Activated naive CD8-positive, alpha-beta T cell treated with anti-CD3 and anti-CD28 coated beads, Interleukin-2, amount 50 U/mL, for 24 hours (primary cell): ENCODE measurements around the gene AURKAIP1.

ENCODE experiments used
- ATAC-seq: fragments of 150-1000 bp; cut with Tn5 transposase; one replicate; pipeline ENCODE4 v1.10.0; 2021
- DNase-seq: peaks from one replicate; pipeline ENCODE4 v3.0.0; 2021
- H3K27ac Mint-ChIP-seq: one replicate; pipeline ENCODE4 v1.8.0; 2021; ENCODE audit warnings: mild to moderate bottlenecking, mixed read lengths
- H3K27me3 Mint-ChIP-seq: one replicate; pipeline ENCODE4 v1.8.0; 2021; ENCODE audit warnings: mixed read lengths
- H3K36me3 Mint-ChIP-seq: one replicate; pipeline ENCODE4 v1.8.0; 2021; ENCODE audit warnings: low read depth, mixed read lengths
- H3K4me1 Mint-ChIP-seq: one replicate; pipeline ENCODE4 v1.8.0; 2021; ENCODE audit warnings: mixed read lengths
- H3K4me3 Mint-ChIP-seq: one replicate; pipeline ENCODE4 v1.8.0; 2021; ENCODE audit warnings: mild to moderate bottlenecking, moderate library complexity, mixed read lengths
- H3K9me3 Mint-ChIP-seq: one replicate; pipeline ENCODE4 v1.8.0; 2021; ENCODE audit warnings: mixed read lengths

The AURKAIP1 gene

DNA sequence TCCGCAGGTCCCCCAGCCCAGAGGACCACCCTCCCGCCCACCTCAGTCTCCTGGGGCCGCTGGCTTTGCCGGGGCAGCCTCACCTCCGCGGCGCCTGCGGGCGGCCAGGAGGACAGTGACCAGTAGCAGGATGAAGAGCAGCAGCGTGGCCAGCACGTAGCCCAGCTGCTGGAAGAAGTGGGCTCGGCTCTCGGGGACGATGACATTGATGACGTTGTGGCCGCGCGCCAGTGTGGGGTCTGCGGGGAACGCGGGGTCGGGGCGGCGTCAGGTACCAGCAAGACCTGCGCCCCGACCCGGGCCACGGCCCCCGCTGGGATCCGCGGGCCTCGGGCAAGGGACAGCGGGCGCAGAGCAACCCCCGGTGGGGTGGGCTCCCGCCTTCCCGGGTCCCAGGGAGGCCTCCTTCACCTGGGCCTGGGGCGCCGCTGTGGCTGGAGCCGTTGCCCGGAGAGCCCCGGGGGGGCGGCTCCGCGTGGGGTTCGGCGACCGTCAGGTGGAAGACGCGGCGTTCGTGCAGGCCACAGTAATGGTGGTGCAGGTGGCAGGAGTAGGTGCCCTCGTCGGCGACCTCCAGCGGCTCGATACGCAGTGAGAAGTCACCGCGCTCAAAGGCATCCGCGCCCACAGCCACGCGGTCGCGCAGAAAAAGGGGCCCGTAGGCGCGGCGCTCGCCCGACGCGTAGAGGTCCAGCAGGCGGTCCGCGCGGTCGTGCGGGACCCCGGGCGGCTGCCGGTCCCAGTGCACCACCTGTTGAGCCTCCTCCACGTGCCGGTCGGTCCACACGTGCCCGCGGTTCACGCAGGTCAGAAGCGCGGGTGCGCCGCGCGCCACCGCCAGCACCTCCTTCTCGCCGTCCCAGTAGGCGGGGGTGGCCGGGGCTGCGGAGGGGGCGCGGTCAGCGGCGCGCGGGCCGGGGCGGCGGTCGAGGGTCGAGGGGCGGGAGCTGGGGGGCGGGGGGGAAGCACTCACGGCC is 20.4 kb downstream of the AURKAIP1 start:
- Mint-ChIP-seq H3K36me3 (no peaks in the 10 kb centered on the region), H3K4me3 (no peak overlapping the region), H3K4me1 (peaks cover 23% of the 10 kb centered on the region), H3K9me3 (no peaks in the 10 kb centered on the region), H3K27me3 (peaks cover 24% of the 10 kb centered on the region), H3K27ac (no peak overlapping the region)
- ATAC-seq (no peak), DNase-seq (no peak)

GRCh38 chr1:1353389-1354151 is 21.4 kb downstream of the AURKAIP1 start:
- no peak overlapping the region for H3K4me3 Mint-ChIP-seq
- no peak overlapping the region for H3K27ac Mint-ChIP-seq
- H3K4me1 Mint-ChIP-seq: peaks cover 15% of the 10 kb centered on the region
- ATAC-seq (no peak), DNase-seq (no peak)
- H3K9me3 Mint-ChIP-seq: no peaks in the 10 kb centered on the region
- no peaks in the 10 kb centered on the region for H3K36me3 Mint-ChIP-seq
- H3K27me3 Mint-ChIP-seq: peaks cover 20% of the 10 kb centered on the region

DNA sequence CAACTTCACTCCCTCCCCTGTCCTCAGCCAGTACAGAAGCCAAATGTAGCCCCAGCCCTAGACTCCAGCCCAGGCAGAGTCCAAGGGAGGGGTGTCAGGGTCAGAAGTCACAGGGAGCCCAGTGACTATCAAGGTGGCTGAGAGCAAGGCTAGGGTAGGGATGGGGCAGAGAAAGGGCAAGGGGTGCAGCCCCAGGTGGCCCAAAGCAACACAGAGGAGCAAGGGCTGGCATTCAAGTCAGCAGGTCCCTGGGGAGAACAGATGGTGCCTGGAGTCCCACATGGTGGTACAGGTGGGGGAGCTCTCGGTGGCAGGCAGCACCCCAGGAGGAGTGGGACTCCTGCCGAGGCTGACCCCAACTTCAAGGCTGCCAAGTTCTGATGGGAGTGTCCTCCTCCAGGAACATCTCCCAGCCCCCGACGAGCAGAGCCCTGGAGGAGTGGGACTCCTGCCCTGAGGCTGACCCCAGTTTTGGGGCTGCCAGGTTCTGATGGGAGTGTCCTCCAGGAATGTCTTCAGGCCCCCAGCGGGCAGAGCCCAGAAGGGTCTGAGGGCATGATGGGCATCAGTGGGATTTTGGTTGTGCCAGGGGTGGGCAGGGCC is 22.1 kb downstream of the AURKAIP1 start:
- H3K27me3 Mint-ChIP-seq: peaks cover 20% of the 10 kb centered on the region
- no peaks in the 10 kb centered on the region for H3K36me3 Mint-ChIP-seq
- no peak for ATAC-seq
- DNase-seq: no peak
- H3K9me3 Mint-ChIP-seq: no peaks in the 10 kb centered on the region
- H3K4me1 Mint-ChIP-seq: peaks cover 11% of the 10 kb centered on the region
- no peak overlapping the region for H3K27ac Mint-ChIP-seq
- H3K4me3 Mint-ChIP-seq: no peak overlapping the region

- Mint-ChIP-seq H3K27ac (peak overlapping the region; percentile 42), H3K9me3 (no peaks in the 10 kb centered on the region), H3K36me3 (no peaks in the 10 kb centered on the region), H3K4me1 (peaks cover 20% of the 10 kb centered on the region), H3K4me3 (peak overlapping the region; percentile 57), H3K27me3 (peaks cover 20% of the 10 kb centered on the region)
- no peak for ATAC-seq
- no peak for DNase-seq
Observed at GRCh38 chr1:1351511-1352427, 23.2 kb downstream of the AURKAIP1 start.

DNA sequence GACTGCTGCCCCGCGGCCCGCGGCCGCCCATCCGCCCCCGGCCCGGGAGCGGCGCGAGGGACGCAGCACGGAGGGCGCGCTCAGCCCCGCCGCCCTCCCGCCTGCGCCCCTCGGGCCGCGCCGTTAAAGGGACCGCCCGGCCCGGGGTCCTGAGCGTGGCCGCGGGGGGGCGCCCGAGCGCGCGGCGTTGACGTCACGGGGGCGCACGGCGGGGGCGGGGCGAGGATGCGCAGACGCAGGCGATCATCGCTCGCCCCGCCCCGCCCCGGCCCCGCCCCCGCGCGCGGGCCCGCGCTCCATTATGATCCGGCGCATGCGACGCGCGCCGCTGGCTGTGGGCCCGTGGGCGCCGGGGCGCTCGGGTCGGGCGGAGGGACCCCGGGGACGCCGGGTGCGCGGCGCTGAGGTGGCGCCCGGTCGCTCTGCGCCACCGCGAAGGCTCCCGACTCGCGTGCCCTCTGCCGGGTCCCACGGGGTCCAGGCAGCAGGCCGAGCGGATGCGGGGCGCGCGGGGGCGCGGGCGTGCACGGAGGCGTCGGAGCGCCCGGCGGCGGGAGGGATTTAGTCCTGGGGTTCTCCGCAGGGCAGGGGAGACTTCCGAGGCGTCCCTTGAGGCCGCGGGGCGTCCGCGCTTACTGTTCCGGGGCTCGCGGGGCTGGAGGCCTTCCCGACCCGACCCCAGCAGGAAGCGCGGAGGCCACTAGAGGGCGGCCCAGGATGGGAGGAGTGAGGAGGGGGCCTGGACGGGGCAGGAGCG is 25.6 kb downstream of the AURKAIP1 start, which contains the start of gene DVL1:
Gene DVL1 (minus strand): TSS at position 163 of the 757 bp plus-strand sequence. CDS start 353 bp downstream, outside the sequence.
- ATAC-seq (peak; percentile 55), DNase-seq (peak; percentile 78)
- peaks cover 25% of the 10 kb centered on the region for H3K4me1 Mint-ChIP-seq
- peak within 1 kb of the TSS; percentile 77 for H3K4me3 Mint-ChIP-seq
- H3K27ac Mint-ChIP-seq: peak within 1 kb of the TSS; percentile 31
- H3K36me3 Mint-ChIP-seq: no peaks in the 10 kb centered on the region
- H3K27me3 Mint-ChIP-seq: peaks cover 19% of the 10 kb centered on the region
- H3K9me3 Mint-ChIP-seq: no peaks in the 10 kb centered on the region

- no peak for DNase-seq
- peak overlapping the region; percentile 31 for H3K27ac Mint-ChIP-seq
- H3K27me3 Mint-ChIP-seq: peaks cover 12% of the 10 kb centered on the region
Observed at GRCh38 chr1:1348420-1349255, 26.4 kb downstream of the AURKAIP1 start.

DNA sequence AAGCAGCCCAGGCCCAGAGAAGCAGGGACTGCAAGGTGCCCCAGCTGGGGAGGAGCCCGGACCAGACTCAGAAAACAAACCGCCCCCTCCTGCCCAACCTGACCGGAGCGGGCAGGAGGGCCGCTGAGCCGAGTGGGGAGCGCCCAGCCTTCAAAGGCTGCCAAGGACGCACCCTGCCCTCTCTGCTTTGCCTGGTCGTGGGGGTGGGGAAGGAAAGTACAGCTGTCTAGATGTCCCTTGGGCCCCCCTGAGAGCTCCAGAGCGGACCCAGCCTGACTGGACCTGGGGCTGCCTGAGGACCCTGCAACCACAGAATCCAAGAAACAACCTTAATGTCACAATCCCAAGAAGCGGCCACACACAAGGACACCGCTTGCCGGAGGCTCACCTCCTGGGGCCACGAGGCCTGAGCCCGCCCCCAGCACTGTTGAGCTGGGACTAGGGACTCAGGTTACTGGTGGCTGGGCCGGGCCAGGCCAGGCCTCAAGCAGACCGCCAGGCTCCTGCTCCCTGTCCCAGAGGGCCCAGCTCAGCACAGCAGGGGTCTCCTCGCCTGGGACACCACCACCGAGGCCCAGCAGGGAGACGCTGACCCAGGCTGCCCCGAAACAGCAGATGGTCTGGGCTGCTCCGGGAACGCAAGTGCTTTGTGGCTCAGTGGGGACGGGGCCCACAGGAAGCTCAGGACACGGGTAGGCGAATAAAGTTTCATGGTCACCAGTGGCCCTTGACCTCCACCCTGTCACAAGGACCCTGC is 27.2 kb downstream of the AURKAIP1 start:
- peaks cover 23% of the 10 kb centered on the region for H3K4me1 Mint-ChIP-seq
- H3K9me3 Mint-ChIP-seq: no peaks in the 10 kb centered on the region
- peaks cover 9% of the 10 kb centered on the region for H3K27me3 Mint-ChIP-seq
- ATAC-seq (no peak), DNase-seq (no peak)
- H3K4me3 Mint-ChIP-seq: peak overlapping the region; percentile 77
- peak overlapping the region; percentile 31 for H3K27ac Mint-ChIP-seq
- H3K36me3 Mint-ChIP-seq: no peaks in the 10 kb centered on the region

More at GRCh38 chr1:1348420-1349255, 26.4 kb downstream of the AURKAIP1 start:
- H3K9me3 Mint-ChIP-seq: no peaks in the 10 kb centered on the region
- no peaks in the 10 kb centered on the region for H3K36me3 Mint-ChIP-seq
- peak overlapping the region; percentile 77 for H3K4me3 Mint-ChIP-seq
- ATAC-seq: peak; percentile 9
- peaks cover 23% of the 10 kb centered on the region for H3K4me1 Mint-ChIP-seq

- no peak for ATAC-seq
- Mint-ChIP-seq H3K4me3 (peak overlapping the region; percentile 77), H3K4me1 (peaks cover 15% of the 10 kb centered on the region), H3K36me3 (no peaks in the 10 kb centered on the region), H3K27me3 (peaks cover 1% of the 10 kb centered on the region), H3K27ac (no peak overlapping the region), H3K9me3 (no peaks in the 10 kb centered on the region)
- DNase-seq: no peak
Observed at GRCh38 chr1:1347026-1347595, 27.9 kb downstream of the AURKAIP1 start.

- no peak overlapping the region for H3K27ac Mint-ChIP-seq
- no peaks in the 10 kb centered on the region for H3K27me3 Mint-ChIP-seq
- peaks cover under 1% of the 10 kb centered on the region for H3K36me3 Mint-ChIP-seq
- no peaks in the 10 kb centered on the region for H3K9me3 Mint-ChIP-seq
- no peak for ATAC-seq
- no peak overlapping the region for H3K4me3 Mint-ChIP-seq
- peaks cover 14% of the 10 kb centered on the region for H3K4me1 Mint-ChIP-seq
- no peak for DNase-seq
Observed at GRCh38 chr1:1346501-1346890, 28.5 kb downstream of the AURKAIP1 start.

DNA sequence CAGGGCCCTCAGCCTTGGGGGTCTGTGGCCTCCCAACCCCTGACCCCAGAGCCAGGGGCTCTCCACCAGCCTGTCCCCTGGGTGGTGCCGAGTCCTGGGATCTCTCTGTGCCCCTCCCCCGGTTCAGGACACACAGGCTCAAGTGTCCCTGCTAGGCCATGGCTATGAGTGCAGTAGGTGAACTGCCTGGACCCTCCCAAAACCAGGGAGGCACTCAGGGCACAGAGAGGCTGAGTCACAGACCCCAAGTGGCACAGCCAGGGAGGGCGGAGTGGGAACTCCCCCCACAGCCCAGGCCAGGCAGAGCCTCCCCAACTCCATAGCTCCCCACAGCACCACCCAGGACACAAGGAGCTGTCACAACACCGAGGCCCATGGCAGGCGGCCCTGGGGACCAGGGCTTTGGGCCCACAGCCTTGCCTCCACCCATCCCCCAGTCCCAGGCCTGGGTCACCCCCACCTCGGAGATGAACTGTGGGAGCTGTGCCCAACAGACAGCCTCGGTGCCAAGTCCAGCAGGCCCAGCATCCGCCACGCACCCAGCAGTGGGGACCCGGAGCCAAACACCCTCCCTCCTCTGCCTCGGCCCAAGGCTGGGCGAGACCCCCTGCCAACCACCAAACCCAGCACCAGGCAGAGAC is 29.0 kb downstream of the AURKAIP1 start:
- no peak for DNase-seq
- H3K27me3 Mint-ChIP-seq: no peaks in the 10 kb centered on the region
- H3K9me3 Mint-ChIP-seq: no peaks in the 10 kb centered on the region
- H3K27ac Mint-ChIP-seq: no peak overlapping the region
- H3K4me1 Mint-ChIP-seq: peaks cover 14% of the 10 kb centered on the region
- no peak for ATAC-seq
- no peak overlapping the region for H3K4me3 Mint-ChIP-seq
- peaks cover 6% of the 10 kb centered on the region for H3K36me3 Mint-ChIP-seq

- no peak for DNase-seq
- no peak for ATAC-seq
- Mint-ChIP-seq H3K27me3 (no peaks in the 10 kb centered on the region), H3K36me3 (peaks cover 12% of the 10 kb centered on the region), H3K27ac (no peak overlapping the region), H3K4me1 (peaks cover 14% of the 10 kb centered on the region), H3K4me3 (no peak overlapping the region), H3K9me3 (no peaks in the 10 kb centered on the region)
Observed at GRCh38 chr1:1345384-1345783, 29.6 kb downstream of the AURKAIP1 start.
